PC-9 (cell line): ENCODE measurements around the gene SLC44A3. TPM values are rescaled to one million over a fixed set of nuclear protein-coding genes. Genes with fewer than 3 reads are reported as not detected.
"Not testable (repeated sequence)": the region's sequence is repeated elsewhere in the genome, so short reads cannot be mapped to it uniquely, and the experiment has no call there.

Experiments used
- BruUV-seq: library from RNA; stranded (reverse); fragments of 400-500 nt; replicated peaks from 2 replicates; lab custom pipeline; 2021; lab: Mats Ljungman, UMichigan
- CTCF ChIA-PET: fragments of 300-600 bp; sonication (Branson Sonifier 250); formaldehyde crosslinking; loops from one replicate; lab custom pipeline; 2022; ENCODE audit warnings: antibody characterized with exemption; lab: Charles Lee
- POLR2A ChIA-PET: fragments of 300-600 bp; sonication (Branson Sonifier 250); formaldehyde crosslinking; loops from one replicate; lab custom pipeline; 2022; ENCODE audit warnings: antibody characterized with exemption; ENCODE audit not compliant: unreplicated experiment; lab: Charles Lee
- DNase-seq, 2 experiments: peaks; one replicate each; pipeline versions ENCODE4 v3.0.0 to v3.0.0-alpha.2; 2015 to 2022; ENCODE audit warnings: mixed read lengths in 1 of 2
- H2AFZ ChIP-seq: fragments of 200-600 bp; sonication (generic); 2 replicates; pipeline ENCODE4 v1.8.1; 2017; ENCODE audit warnings: antibody characterized with exemption
- H3F3A ChIP-seq: fragments of 200-600 bp; sonication (generic); 2 replicates; pipeline ENCODE4 v1.8.1; 2017; ENCODE audit warnings: antibody characterized with exemption, mild to moderate bottlenecking, low read depth; ENCODE audit not compliant: insufficient read depth
- H3K27ac ChIP-seq: fragments of 200-600 bp; sonication (generic); 2 replicates; pipeline ENCODE4 v1.6.1; 2016; ENCODE audit warnings: mixed run types
- H3K27me3 ChIP-seq: fragments of 200-600 bp; sonication (generic); 2 replicates; pipeline ENCODE4 v1.6.1; 2016; ENCODE audit warnings: low read depth, mixed run types; ENCODE audit not compliant: insufficient read depth
- H3K36me3 ChIP-seq: fragments of 200-600 bp; sonication (generic); 2 replicates; pipeline ENCODE4 v1.6.1; 2016; ENCODE audit warnings: low read depth, mixed run types
- H3K4me1 ChIP-seq: fragments of 200-600 bp; sonication (generic); replicated peaks from 2 replicates; pipeline ENCODE4 v1.6.1; 2016; ENCODE audit warnings: mixed run types; ENCODE audit not compliant: insufficient read depth
- H3K4me2 ChIP-seq: fragments of 200-600 bp; sonication (generic); 2 replicates; pipeline ENCODE4 v1.6.1; 2017; ENCODE audit warnings: mixed run types
- H3K4me3 ChIP-seq: fragments of 200-600 bp; sonication (generic); 2 replicates; pipeline ENCODE4 v1.6.1; 2016; ENCODE audit warnings: mixed run types
- H3K79me2 ChIP-seq: fragments of 200-600 bp; sonication (generic); 2 replicates; pipeline ENCODE4 v1.6.1; 2017; ENCODE audit warnings: low read depth, mixed run types
- H3K9me2 ChIP-seq: fragments of 200-600 bp; sonication (generic); 2 replicates; pipeline ENCODE4 v1.8.1; 2017; ENCODE audit warnings: mild to moderate bottlenecking; ENCODE audit not compliant: insufficient read depth
- H3K9me3 ChIP-seq: fragments of 200-600 bp; sonication (generic); 2 replicates; pipeline ENCODE4 v1.8.1; 2016; ENCODE audit warnings: low read depth; ENCODE audit not compliant: insufficient read depth
- H4K20me1 ChIP-seq: fragments of 200-600 bp; sonication (generic); 2 replicates; pipeline ENCODE4 v1.8.1; 2017; ENCODE audit not compliant: insufficient read depth
- CTCF ChIP-seq: fragments of 200-600 bp; sonication (generic); conservative IDR thresholded peaks from 2 replicates; pipeline ENCODE4 v1.6.1; 2017; ENCODE audit warnings: mixed run types, antibody characterized with exemption, mild to moderate bottlenecking, moderate library complexity
- EZH2 ChIP-seq: fragments of 200-600 bp; sonication (generic); IDR thresholded peaks from 2 replicates; pipeline ENCODE4 v1.8.0; 2017; ENCODE audit warnings: antibody characterized with exemption, low read depth
- intact Hi-C: fragments of 100-400 bp; cut with micrococcal nuclease; formaldehyde crosslinking; loops from one replicate; pipeline ENCODE4 v1.10.0; 2022; ENCODE audit not compliant: unreplicated experiment
- total RNA-seq: library from RNA; stranded (reverse); gene quantifications from 2 replicates; pipeline ENCODE4 v1.2.3, GENCODE V29; 2021

SLC44A3 gene
- total RNA-seq, 1 experiment from 2014 or later = 17.5 TPM

DNA sequence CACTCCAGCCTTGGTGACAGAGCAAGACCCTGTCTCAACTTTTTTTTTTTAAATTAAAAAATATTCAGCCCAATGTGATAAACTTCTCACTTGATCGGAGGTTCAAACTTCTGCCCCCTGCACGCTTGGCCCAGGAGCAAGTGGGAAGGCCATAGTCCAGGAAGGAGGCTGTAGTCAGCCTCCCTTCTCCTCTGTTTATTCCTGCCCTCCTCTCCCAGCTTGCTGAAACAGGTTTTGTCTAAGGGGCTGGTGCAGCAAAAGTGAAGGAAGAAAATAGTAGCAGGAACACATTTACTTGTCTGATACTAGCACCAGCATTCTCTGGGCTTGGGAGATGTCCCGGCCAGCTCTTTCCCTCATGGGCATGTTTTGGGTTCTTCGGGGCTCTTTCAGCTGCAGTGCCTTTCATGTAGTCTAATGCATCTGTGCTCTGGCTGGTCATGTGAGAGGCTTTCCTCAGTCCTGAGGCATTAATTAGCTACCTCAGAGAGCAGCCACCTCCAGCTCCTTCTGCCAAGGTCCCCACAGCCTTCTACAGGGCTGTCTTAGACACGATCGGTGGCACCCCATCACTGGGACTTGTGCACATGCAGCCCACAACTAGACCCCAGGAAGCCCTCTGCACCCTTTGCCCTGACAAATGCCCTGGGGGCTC lies 12.9 kb downstream of the SLC44A3 start:
- Histone ChIP-seq H3F3A (no peaks in the 10 kb centered on the region), H3K4me2 (no peak overlapping the region), H3K9me2 (no peaks in the 10 kb centered on the region), H3K36me3 (peaks cover 17% of the 10 kb centered on the region), H3K79me2 (no peaks in the 10 kb centered on the region), H3K4me3 (no peak overlapping the region), H4K20me1 (no peaks in the 10 kb centered on the region), H3K4me1 (no peaks in the 10 kb centered on the region), H3K27me3 (no peaks in the 10 kb centered on the region), H2AFZ (no peak overlapping the region), H3K9me3 (no peaks in the 10 kb centered on the region), H3K27ac (no peak overlapping the region)
- TF ChIP-seq CTCF = no peak
- TF ChIP-seq EZH2 = no peak
- POLR2A ChIA-PET = no interaction called here
- no TSS peak for BruUV-seq
- CTCF ChIA-PET = no interaction called here
- DNase-seq = no peak
- intact Hi-C loops = no loop called here

DNA sequence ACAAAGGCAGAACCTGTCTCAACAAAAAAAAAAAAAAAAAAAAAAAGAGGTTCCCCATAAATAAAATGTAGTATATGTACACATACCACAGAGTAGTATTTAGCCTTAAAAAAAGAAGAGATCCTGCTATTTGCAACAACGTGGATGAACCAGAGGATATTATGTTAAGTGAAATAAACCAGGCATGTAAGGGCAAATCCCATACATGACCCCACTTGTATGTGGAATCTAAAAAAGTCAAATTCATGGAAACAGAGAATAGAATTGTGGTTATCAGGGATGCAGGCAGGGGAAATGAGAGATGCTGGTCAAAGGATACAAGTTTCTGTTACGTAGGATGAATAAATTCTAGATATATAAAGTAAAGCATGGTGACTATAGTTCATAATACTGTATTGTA lies 16.7 kb downstream of the SLC44A3 start:
- intact Hi-C loops = no loop called here
- H3K79me2 ChIP-seq = no peaks in the 10 kb centered on the region
- no peaks in the 10 kb centered on the region for H3K9me3 ChIP-seq
- H3K9me2 ChIP-seq = no peaks in the 10 kb centered on the region
- no peaks in the 10 kb centered on the region for H3F3A ChIP-seq
- H3K27me3 ChIP-seq = no peaks in the 10 kb centered on the region
- H3K4me1 ChIP-seq = no peaks in the 10 kb centered on the region
- H3K36me3 ChIP-seq = peaks cover 12% of the 10 kb centered on the region; the same call in 1 of the 2 replicates
- POLR2A ChIA-PET = no interaction called here
- no peak overlapping the region for H2AFZ ChIP-seq
- CTCF ChIA-PET = no interaction called here
- peak in 1 of 2 experiments; percentile 21 for DNase-seq
- H3K27ac ChIP-seq = no peak overlapping the region
- H3K4me2 ChIP-seq = no peak overlapping the region
- no peak overlapping the region for H3K4me3 ChIP-seq
- TF ChIP-seq EZH2 = no peak
- no TSS peak for BruUV-seq
- no peaks in the 10 kb centered on the region for H4K20me1 ChIP-seq

DNA sequence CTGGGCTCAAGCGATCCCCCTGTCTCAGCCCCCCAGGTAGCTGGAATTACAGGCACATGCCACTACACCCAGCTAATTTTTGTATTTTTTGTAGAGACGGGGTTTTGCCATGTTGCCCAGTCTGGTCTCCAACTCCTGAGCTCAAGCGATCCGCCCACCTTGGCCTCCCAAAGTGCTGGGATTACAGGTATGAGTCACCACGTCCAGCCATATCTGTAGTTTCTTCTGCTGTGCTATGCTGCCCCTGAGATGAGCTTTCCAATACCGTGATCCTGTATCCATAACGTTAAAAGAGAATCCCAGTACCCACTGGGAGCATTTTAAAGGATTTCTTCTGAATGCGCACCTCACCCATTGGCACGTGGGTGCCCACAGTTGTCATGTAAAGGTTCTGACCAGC lies 20.2 kb downstream of the SLC44A3 start:
- H3K27ac ChIP-seq, H3K27me3 ChIP-seq, DNase-seq, H3K4me3 ChIP-seq, H2AFZ ChIP-seq, H3K4me1 ChIP-seq, POLR2A ChIA-PET, CTCF ChIA-PET, H3K9me3 ChIP-seq, H3K4me2 ChIP-seq, H3K9me2 ChIP-seq, intact Hi-C loops, H4K20me1 ChIP-seq, H3K79me2 ChIP-seq, H3F3A ChIP-seq, BruUV-seq: not testable (repeated sequence)
- peaks cover 33% of the 10 kb centered on the region; the same call in 1 of the 2 replicates for H3K36me3 ChIP-seq

- Histone ChIP-seq H3K4me3 (no peak overlapping the region), H3K9me3 (no peaks in the 10 kb centered on the region), H2AFZ (no peak overlapping the region), H3K36me3 (peaks cover 38% of the 10 kb centered on the region; the same call in 1 of the 2 replicates), H3K4me2 (no peak overlapping the region), H3F3A (no peaks in the 10 kb centered on the region), H3K79me2 (no peaks in the 10 kb centered on the region), H3K4me1 (no peaks in the 10 kb centered on the region), H3K27ac (no peak overlapping the region), H3K27me3 (no peaks in the 10 kb centered on the region), H3K9me2 (no peaks in the 10 kb centered on the region), H4K20me1 (no peaks in the 10 kb centered on the region)
- BruUV-seq = no TSS peak
- ChIA-PET CTCF (no interaction called here), POLR2A (no interaction called here)
- no peak for TF ChIP-seq CTCF
- no peak for TF ChIP-seq EZH2
- intact Hi-C loops = no loop called here
- peak in 1 of 2 experiments; percentile 3 for DNase-seq
Measured at GRCh38 chr1:94840808-94841207, 20.7 kb downstream of the SLC44A3 start.
